ENCODE results near the gene NIM1K.

NIM1K gene

DNA sequence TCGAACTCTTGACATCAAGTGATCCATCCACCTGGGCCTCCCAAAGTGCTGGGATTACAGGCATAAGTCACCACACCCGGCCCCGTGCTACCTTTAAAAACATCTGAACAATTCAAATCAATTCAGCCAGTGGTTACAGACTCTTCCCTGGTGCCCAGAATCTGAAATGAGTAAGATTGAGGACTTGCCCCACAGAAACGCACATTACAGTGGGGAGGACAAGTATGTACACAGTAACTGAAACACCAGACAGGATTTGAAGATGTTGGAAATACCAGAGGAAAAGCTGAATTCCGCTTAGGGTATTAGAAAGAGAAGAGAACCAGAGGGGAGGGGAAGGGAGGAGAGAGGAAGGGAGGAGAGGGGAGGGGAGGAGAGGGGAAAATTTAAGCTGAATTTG, 17.8 kb downstream of the NIM1K start:
- Histone ChIP-seq H3K4me3 (no peak overlapping the region), H3K27ac (no peak overlapping the region), H3K4me1 (peaks cover 0 to 8% (median 0%) of the 10 kb centered on the region in 10 experiments; a peak in 8 of 20 replicates), H3K36me3 (no peaks in the 10 kb centered on the region), H4K20me1 (no peaks in the 10 kb centered on the region), H3K9ac (no peak overlapping the region), H3K4me2 (no peak overlapping the region), H3K27me3 (no peaks in the 10 kb centered on the region), H3K9me3 (replicated peaks in 1 of 11) (no peaks in the 10 kb centered on the region)
- TF ChIP-seq Cebpa-rat (IDR thresholded peaks at IDR 0.05), result no peak

- H3K36me3 ChIP-seq, result no peaks in the 10 kb centered on the region
- no peak overlapping the region for H3K9ac ChIP-seq
- no peak for TF ChIP-seq Cebpa-rat (IDR thresholded peaks at IDR 0.05)
- H3K4me3 ChIP-seq, result no peak overlapping the region
- H3K27ac ChIP-seq, result no peak overlapping the region
- H3K4me1 ChIP-seq, result peaks cover 0 to 15% (median 2%) of the 10 kb centered on the region in 10 experiments; a peak in 10 of 20 replicates
- H3K9me3 ChIP-seq (replicated peaks in 1 of 11), result no peaks in the 10 kb centered on the region
- no peaks in the 10 kb centered on the region for H3K27me3 ChIP-seq
- H4K20me1 ChIP-seq, result no peaks in the 10 kb centered on the region
- H3K4me2 ChIP-seq, result no peak overlapping the region
Observed at GRCh38 chr5:43210570-43210969, 18.5 kb downstream of the NIM1K start.

GRCh38 chr5:43213951-43214350, 21.9 kb downstream of the NIM1K start:
- Histone ChIP-seq H4K20me1 (no peaks in the 10 kb centered on the region), H3K9me3 (replicated peaks in 1 of 11) (0 out of 22 replicates have a peak, but pooled peaks cover 0 to 7% (median 0%) of the 10 kb centered on the region in 11 experiments), H3K27me3 (no peaks in the 10 kb centered on the region), H3K4me1 (peaks cover 0 to 12% (median 2%) of the 10 kb centered on the region in 10 experiments; a peak in 10 of 20 replicates), H3K4me3 (no peak overlapping the region), H3K4me2 (no peak overlapping the region), H3K9ac (no peak overlapping the region), H3K36me3 (no peaks in the 10 kb centered on the region), H3K27ac (no peak overlapping the region)
- no peak for TF ChIP-seq Cebpa-rat (IDR thresholded peaks at IDR 0.05)

- Histone ChIP-seq H3K9me3 (replicated peaks in 1 of 11) (peaks cover 0 to 7% (median 0%) of the 10 kb centered on the region in 11 experiments; a peak in 1 of 22 replicates), H3K4me1 (peaks cover 0 to 11% (median 2%) of the 10 kb centered on the region in 10 experiments; a peak in 9 of 20 replicates), H4K20me1 (no peaks in the 10 kb centered on the region), H3K27ac (no peak overlapping the region), H3K4me3 (no peak overlapping the region), H3K36me3 (no peaks in the 10 kb centered on the region), H3K4me2 (peak overlapping the region in 6 of 11 experiments; percentile 0 to 44 (median 10); a peak in 6 of 22 replicates), H3K9ac (no peak overlapping the region), H3K27me3 (no peaks in the 10 kb centered on the region)
- TF ChIP-seq Cebpa-rat (IDR thresholded peaks at IDR 0.05), result peak in 4 of 11 experiments; percentile 30 to 40 (median 36); a peak in 3 of 22 replicates
Observed at GRCh38 chr5:43215073-43215631, 23.1 kb downstream of the NIM1K start.

GRCh38 chr5:43216941-43217340, 24.9 kb downstream of the NIM1K start:
- Histone ChIP-seq H3K27ac (no peak overlapping the region), H3K9ac (no peak overlapping the region), H3K4me3 (no peak overlapping the region), H3K4me1 (peaks cover 0 to 11% (median 7%) of the 10 kb centered on the region in 10 experiments; a peak in 11 of 20 replicates), H3K4me2 (no peak overlapping the region), H4K20me1 (no peaks in the 10 kb centered on the region), H3K36me3 (no peaks in the 10 kb centered on the region), H3K27me3 (no peaks in the 10 kb centered on the region), H3K9me3 (replicated peaks in 1 of 11) (peaks cover 0 to 18% (median 12%) of the 10 kb centered on the region in 11 experiments; a peak in 11 of 22 replicates)
- no peak for TF ChIP-seq Cebpa-rat (IDR thresholded peaks at IDR 0.05)

GRCh38 chr5:43219120-43219519, 27.1 kb downstream of the NIM1K start:
- Histone ChIP-seq H3K9ac (no peak overlapping the region), H3K27me3 (no peaks in the 10 kb centered on the region), H4K20me1 (no peaks in the 10 kb centered on the region), H3K27ac (no peak overlapping the region), H3K36me3 (no peaks in the 10 kb centered on the region), H3K4me2 (no peak overlapping the region), H3K4me1 (peaks cover 0 to 11% (median 9%) of the 10 kb centered on the region in 10 experiments; a peak in 11 of 20 replicates), H3K4me3 (no peak overlapping the region), H3K9me3 (replicated peaks in 1 of 11) (peaks cover 0 to 23% (median 15%) of the 10 kb centered on the region in 11 experiments; a peak in 11 of 22 replicates)
- no peak for TF ChIP-seq Cebpa-rat (IDR thresholded peaks at IDR 0.05)

DNA sequence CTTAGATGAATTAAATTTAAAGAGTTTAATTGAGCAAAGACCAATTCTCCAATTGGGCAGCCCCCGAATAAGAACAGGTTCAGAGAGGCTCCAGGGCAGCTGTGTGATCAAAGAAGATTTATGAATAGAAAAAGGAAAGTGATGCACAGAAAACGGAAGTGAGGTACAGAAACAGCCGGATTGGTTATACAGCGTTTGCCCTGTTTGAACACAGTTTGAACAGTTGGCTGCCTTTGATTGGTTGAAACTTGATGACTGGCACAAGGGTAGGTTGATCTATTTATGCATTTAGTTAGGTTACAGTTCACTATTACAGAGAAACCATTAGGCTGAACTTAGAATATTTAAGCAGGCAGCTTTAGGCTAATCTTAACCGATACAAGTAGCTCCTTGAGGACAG, 29.5 kb downstream of the NIM1K start:
- no peak for TF ChIP-seq Cebpa-rat (IDR thresholded peaks at IDR 0.05)
- Histone ChIP-seq H3K4me3 (no peak overlapping the region), H3K4me1 (peaks cover 0 to 17% (median 0%) of the 10 kb centered on the region in 10 experiments; a peak in 3 of 20 replicates), H3K27me3 (no peaks in the 10 kb centered on the region), H3K27ac (no peak overlapping the region), H3K4me2 (peak overlapping the region in 3 of 11 experiments; percentile 11 to 20 (median 16); a peak in 3 of 22 replicates), H3K9me3 (replicated peaks in 1 of 11) (peaks cover 0 to 23% (median 15%) of the 10 kb centered on the region in 11 experiments; a peak in 11 of 22 replicates), H3K36me3 (no peaks in the 10 kb centered on the region), H4K20me1 (no peaks in the 10 kb centered on the region), H3K9ac (no peak overlapping the region)

GRCh38 chr5:43225649-43226245, 33.7 kb downstream of the NIM1K start:
- Histone ChIP-seq H3K27me3 (no peaks in the 10 kb centered on the region), H4K20me1 (no peaks in the 10 kb centered on the region), H3K9ac (no peak overlapping the region), H3K4me3 (no peak overlapping the region), H3K36me3 (no peaks in the 10 kb centered on the region), H3K4me2 (no peak overlapping the region), H3K4me1 (peaks cover 0 to 17% (median 0%) of the 10 kb centered on the region in 10 experiments; a peak in 3 of 20 replicates), H3K9me3 (replicated peaks in 1 of 11) (peaks cover 0 to 17% (median 15%) of the 10 kb centered on the region in 11 experiments; a peak in 11 of 22 replicates), H3K27ac (no peak overlapping the region)
- no peak for TF ChIP-seq Cebpa-rat (IDR thresholded peaks at IDR 0.05)

GRCh38 chr5:43227655-43228054, 35.6 kb downstream of the NIM1K start:
- Histone ChIP-seq H4K20me1 (no peaks in the 10 kb centered on the region), H3K9me3 (replicated peaks in 1 of 11) (no peaks in the 10 kb centered on the region), H3K36me3 (no peaks in the 10 kb centered on the region), H3K4me3 (no peak overlapping the region), H3K4me2 (no peak overlapping the region), H3K9ac (no peak overlapping the region), H3K4me1 (peaks cover 0 to 7% (median 0%) of the 10 kb centered on the region in 10 experiments; a peak in 1 of 20 replicates), H3K27me3 (no peaks in the 10 kb centered on the region), H3K27ac (no peak overlapping the region)
- no peak for TF ChIP-seq Cebpa-rat (IDR thresholded peaks at IDR 0.05)
